Dermis blood vessel endothelial cell (primary cell): ENCODE measurements around the gene VPS37B. TPM values are rescaled to one million over a fixed set of nuclear protein-coding genes. Genes with fewer than 3 reads are reported as not detected.
"Not testable (repeated sequence)": the region's sequence is repeated elsewhere in the genome, so short reads cannot be mapped to it uniquely, and the experiment has no call there.

ENCODE experiments used
- DNase-seq: peaks from one replicate; pipeline ENCODE4 v3.0.0; 2010
- total RNA-seq: library from RNA; depleted of rRNA; stranded (reverse); fragments of >200 nt; gene quantifications from 2 replicates; pipeline ENCODE4 v1.2.3, GENCODE V29; 2014

Gene VPS37B
- total RNA-seq, 1 donor from 2014 or later: 19.6 TPM

DNA sequence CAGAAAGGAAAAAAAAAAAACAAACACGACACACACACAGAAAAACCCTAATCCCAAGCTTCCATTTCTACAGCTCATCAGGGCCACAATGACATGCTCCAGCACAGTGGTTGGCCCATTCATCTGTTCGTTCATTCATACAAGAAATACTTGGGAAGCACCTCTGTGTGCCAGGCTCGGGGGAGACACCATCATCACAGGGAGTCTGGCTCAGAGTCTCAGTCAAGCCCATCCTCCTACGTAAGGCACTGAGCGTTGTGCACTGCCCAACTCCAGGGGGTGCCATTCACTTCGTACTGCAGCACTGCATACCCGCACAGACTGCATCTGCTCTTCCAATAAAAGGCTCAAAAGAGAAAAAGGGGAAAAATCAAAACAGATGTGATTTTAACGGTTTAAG is 15.3 kb downstream of the VPS37B start:
- DNase-seq: peak; percentile 63

DNA sequence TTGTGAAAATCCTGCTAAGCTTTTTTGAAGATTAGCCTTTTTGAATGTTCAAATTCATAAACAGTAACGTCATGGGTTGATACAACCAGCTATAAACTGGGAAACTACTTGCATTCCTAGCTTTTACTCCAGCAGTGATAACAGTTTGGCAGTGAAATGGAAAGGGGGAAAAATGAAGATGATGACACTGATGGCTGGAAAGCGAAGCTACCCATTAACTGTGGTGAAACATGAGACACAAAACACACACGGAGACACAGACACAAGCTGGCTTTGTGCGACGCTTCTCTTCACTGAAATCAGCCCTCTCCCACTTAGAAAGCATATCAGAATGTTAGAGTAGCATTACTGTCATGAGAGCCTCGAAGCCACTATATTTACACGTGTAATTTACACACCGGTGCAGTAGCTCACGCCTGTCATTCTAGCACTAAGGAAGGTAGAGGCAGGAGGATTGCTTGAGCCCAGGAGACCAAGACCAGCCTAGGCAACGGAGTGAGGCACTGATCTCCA is 15.7 kb downstream of the VPS37B start:
- DNase-seq: no peak

DNA sequence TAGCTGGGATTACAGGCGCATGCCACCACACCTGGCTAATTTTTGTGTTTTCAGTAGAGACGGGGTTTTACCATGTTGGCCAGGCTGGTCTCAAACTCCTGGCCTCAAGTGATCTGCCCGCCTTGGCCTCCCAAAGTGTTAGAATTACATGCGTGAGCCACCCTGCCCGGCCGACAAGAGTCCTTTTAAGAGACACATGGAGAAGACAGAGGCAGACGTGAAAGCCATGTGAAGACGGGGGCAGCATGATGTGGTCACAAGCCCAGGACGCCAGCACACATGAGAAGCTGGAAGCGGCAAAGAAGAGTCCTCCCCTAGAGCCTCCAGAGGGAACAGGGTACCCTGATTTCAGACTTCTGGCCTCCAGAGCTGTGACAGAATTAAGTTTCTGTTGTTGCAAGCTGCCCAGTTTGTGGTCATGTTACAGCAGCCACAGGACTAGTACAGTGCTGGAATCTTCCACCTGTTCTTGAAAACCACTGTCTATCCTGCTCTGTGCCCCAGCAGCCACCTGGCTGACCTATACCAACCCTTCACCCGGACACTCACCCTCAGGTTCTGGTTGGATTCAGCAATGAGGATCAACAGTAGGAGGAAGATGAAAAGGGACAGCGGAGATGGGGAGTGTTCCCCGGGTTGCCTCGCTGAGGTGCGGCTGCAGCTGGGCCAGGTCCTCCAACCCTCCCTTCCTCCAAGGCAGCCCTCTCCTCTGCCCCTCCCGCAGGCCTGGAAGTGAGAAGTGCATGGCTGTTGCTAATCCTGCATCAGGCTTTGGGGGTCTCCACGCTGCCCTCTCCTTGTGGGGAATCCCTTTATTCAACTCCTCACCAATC is 16.9 kb downstream of the VPS37B start:
- no peak for DNase-seq

DNA sequence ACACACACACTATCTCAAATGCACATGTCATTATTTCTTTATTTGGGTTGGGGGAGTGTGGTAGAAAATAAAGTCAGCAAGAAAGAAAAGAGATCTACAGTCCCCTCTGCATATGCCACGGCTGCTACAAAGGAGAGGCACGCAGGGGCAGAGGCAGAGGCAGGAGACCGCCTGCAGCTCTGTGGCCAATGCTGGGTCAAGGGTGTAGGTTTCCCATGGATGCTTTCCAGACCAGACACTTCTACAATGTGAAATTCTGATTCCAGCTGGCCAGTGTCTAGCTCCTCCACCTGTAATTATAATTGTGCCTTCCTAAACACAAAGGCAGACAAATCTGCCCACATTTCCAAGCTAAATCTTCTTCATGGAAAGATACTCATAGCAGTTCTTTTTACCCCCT is 19.2 kb downstream of the VPS37B start:
- DNase-seq: no peak

DNA sequence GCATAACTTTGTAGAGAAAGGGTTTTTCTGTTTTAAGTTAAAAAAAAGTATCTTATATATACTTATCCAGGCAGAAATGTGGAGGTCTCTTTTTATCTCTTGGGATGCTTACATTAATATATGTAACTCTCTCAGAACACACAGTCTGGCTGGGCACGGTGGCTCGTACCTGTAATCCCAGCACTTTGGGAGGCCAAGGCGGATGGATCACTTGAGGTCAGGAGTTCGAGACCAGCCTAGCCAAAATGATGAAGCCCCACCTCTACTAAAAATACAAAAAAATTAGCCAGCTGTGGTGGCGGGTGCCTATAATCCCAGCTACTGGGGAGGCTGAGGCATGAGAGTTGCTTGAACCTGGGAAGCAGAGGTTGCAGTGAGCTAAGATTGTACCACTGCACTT is 19.6 kb downstream of the VPS37B start:
- DNase-seq: not testable (repeated sequence)

DNA sequence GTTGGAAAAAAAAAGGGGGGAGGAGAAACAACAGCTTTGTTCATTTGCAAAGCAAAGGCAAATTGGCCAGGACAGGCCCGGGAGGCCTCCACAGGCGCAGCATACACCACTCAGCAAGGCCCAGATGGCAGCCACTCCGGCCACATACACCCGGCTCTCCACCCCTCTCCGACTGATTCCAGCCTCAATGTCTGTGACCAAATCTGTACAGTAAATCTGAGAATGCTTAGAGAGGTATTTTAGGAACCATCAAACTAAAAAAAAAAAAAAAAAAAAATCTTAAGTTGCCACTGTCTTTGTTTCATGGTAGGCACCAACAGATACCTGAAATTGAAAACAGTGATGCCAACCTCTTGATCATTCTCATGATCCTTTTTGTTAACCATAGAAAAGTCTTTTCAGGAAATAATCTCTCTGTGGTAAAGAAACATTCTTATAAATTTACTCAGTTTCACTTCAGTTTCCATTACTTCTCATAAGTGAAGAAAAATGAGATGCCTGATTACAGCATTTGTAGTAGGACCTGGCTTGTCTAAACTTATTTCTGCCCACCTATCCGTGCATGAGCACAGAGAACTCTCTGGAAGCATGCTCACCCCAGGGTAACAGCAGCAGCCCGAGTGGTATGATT is 20.2 kb downstream of the VPS37B start:
- no peak for DNase-seq

DNA sequence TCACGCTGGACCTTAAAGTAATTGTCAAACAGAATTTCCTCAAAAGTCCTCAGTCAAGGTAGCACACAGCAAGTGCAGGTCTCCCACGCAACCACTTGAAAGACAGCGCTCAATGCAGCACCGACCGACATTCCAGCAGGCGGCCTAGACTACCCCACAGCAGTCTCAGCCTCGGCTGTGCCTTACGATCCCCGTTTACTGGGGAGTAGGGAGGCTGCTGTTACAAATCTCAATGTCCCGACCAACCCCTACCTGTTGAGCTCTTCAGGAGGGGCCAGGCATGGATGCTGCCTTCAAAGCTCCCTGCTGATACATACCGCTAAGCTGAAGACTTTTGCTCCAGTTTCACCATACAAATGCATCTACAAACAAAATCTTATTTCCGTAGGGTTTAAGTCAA is 21.8 kb downstream of the VPS37B start:
- DNase-seq: no peak

DNA sequence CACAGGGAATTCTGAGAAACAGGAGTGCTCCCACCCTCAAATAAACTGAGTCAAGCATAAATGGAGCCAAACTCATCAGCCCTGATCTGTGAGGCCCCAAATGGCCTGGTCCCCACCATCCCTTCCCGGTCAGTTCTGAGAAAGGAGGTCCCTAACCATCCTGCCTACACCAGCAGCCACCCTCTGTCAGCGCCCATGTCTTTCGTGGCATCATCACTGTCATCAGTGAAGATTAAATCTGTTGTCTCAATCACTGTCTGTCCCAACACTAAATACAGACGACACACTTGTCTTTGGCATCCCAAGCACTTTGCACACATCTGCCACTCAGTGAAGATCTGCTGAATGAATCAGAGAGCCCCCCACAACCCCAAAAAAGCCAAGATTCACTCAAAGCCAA is 22.4 kb downstream of the VPS37B start:
- no peak for DNase-seq

DNA sequence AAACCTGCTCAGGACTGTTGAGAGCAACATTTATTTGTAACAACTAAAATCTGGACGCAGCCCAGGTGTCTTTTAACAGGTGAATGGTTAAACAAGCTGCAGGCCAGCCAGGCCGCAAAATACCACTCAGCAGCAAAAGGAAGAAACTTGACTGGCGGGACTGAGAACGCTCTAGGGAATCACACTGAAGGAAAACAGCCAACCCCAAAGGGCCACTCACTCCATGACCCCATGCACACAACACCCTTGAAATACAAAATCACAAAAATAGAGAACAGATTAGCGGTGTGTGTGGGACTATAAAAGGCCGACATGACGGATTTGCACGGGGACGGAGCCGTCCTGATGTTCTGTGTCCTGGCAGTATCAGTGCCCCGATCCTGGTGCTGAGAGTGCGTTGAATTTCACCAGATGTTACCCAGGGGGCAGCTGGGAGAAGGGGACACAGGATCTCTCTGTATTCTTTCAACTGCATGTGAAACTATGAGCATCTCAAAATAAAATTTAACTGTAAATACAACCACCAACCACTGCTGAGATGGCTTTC is 23.0 kb downstream of the VPS37B start:
- DNase-seq: no peak

DNA sequence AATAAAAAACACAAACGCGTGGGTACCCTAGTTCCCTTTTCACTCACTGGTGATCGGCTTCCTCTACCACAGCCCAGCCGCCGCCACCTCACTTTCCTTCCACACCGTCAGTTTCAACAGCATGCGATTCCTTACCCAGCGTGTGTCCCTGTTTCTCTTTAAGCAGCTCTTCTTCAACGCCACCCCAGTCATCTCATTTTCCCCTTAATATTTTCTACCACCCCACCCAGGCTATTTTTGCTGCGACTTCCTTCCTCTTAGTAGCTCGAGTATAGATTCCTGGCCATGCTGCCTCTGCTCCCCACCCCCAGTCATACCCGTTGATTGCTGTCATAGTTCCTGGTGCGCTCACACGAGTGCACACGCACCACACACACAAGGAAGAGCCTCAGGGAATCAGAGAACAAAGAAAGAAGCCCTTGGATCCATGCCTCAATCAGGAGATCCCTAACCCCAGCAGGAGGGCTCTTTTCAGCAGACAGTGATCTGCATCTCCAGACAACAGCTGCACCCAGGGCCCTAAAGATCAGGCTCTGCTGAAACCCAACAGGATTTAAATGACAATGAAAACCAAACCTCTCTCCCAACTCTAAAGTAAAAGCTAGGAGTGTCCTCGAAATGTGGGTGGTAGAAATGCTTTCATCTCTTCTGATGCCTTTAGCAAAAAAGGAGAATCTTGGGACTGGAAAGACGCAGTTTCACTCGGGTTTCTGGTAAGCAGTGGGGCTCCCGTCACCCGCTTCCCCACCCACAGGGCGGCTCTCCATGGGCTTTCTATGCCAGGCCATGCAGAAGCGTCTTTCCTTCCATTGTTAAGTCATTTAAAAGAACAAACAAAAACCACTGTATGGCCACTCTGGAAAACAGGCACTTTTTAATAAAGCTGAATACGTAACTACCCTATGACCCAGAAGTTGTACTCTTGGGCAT is 23.8 kb downstream of the VPS37B start:
- DNase-seq: peak; percentile 88

DNA sequence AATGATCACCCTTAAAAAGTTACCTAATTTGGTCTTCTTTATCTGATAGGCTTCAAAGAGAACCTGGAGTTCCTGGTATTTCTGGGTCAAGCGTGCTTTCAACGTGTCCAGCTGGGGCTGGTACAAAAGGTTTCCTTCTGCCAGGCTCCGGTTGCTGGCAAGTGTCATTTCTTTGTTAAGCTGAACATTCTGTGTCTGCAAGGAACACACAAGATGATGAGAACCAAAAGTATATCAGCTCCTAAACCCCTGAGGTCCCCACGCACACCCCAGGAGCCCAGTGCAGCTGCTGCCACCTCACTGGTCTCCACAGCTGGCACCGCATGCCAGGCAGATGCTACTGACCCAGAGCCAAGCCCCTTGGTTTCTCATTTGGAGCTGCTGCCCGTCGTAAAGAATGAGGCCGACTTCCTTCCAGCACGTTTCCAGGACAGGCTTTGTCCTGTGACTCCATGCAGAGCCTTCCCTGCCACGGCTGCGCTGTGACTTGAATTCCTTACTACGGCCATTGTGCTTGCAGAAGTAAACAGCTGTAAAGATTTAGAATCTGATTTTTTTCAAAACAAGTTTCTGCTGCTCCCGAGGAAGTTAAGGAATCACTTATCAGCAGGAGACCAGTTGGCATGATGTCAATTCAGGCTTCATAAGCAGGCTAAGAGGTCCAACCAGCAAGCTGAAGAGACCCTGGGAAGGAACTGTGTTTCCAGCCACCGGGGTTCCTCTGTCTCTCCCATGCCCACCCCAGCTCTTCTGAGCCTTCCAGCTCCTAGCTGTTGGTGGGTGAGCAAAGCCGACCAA is 24.9 kb downstream of the VPS37B start:
- DNase-seq: peak; percentile 80

DNA sequence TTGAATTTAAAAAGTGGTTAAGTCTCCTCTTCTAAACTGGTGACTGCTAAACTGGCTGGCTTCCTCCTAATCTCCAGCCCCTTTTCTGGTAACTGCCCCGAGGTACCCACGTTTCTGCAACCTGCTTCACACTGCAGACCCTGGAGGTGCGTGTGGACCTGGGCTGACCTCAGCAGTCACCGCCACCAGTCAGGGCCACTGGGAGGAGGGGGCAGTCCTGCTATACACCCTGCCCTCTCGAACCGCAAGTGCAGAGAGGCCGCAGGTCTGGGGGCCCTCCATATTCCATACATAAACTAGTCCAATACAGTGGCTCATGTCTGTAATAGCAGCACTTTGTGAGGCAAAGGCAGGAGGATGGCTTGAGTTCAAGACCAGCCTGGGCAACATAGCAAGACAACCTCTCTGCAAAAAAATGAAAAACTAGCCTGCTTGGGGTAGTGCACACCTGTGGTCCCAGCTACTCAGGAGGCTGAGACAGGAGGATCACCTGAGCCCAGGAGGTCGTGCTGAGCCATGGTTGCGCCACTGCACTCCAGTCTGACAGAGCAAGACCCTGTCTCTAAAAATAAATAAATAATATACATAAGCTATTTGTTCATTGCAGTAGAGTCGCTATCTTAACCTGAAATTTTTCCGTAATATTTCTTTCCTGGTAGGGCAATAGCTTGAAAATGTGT is 25.6 kb downstream of the VPS37B start:
- DNase-seq: no peak

DNA sequence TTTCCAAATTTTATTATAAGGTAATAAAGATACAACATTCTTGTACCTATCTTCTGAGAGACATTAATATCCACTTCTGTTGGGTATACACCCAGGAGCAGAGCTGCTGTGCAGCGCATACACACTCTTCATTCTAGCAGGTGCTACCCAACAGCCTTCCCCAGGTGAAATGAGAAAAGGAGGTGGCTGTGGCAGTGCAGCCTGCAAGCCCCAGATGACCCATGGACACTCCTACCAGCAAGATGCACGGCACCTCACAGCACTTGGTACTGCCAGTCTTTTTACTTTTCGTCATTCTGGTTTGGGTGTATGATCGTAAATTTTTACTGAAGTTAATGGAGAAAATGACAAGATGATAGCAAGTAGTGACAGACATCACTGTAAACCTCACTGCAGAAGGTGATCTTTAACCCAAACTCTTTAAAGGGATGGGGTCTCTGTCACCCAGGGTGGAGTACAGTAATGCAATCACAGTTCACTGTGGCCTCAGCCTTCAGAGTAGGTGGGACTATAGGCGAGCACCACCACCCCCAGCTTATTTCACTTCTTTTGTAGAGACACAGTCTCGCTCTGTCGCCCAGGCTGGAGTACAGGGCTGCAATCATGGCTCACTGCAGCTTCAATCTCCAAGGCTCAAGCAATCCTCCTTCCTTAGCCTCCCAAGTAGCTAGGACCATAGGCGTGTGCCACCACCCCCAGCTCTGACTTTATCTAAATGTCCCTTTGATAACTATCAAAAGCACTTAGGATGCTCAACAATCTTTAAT is 26.5 kb downstream of the VPS37B start:
- no peak for DNase-seq

DNA sequence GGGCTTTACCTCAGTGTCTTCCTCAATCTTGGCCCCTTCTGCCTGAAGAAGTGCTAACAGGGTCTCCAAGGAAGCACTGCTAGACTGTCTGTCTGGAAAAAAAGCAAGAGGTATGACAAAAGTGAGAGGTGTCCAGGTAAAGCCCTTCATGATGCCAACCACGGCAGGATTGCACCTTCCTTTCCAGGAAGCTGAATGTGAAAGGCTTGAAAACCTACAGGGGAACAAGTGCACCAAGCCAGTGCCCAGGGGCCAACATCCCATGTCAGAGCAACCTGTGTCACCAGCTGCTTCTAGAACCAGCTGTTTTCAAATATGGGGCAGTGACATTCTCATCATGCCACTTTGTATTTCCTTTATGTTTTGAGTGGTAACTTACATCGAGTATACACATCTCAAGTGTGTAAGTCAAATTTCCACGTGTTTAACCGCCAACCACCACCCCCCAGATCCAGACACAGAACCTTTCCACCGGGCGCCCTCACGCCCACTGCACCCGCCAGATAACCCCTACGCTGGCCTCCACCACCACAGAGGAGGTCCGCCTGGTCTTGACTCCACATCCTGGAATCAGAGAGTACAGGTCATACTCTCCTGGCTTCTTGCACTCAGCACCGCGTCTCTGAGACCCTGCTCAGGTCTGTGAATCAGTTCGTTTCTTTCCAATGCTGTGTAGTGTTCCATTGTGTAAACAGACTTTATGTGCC is 27.3 kb downstream of the VPS37B start:
- DNase-seq: no peak

DNA sequence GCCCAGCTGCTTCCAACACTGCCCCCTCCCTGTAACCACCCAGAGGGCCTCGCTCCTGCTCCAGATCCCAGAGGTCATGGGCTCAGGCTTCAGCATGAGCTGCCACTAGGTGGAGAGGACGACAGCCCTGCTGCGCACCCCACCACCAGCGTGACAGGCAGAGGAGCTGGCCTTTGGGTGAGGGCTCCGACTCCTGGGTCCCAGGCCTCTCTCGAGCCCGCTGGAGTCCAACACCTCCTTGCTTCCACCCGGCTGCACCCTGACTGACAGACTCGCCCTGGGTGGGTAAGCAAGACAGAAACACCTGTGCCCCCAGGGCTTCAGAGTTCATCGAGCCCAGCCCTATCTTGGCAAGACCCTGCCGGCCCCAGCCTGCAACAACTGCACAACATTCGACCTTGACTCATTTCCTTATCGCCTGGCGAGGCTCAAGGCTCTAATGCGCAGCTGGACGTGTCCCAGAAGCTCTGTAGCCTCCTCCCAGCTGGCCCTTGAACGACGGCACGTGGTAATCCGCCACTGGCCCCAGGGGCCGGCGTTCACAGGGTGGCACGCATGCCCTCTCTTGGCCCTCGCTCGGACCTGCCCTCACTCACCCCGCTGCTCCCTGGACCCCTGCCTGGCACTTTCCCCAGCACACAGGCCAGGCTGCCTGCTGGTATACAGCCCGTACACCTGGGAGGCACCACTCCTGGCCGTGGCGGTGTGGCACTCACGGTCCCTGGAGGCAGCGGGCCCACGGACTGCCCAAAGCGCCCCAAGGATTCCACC is 28.0 kb downstream of the VPS37B start:
- DNase-seq: peak; percentile 89

DNA sequence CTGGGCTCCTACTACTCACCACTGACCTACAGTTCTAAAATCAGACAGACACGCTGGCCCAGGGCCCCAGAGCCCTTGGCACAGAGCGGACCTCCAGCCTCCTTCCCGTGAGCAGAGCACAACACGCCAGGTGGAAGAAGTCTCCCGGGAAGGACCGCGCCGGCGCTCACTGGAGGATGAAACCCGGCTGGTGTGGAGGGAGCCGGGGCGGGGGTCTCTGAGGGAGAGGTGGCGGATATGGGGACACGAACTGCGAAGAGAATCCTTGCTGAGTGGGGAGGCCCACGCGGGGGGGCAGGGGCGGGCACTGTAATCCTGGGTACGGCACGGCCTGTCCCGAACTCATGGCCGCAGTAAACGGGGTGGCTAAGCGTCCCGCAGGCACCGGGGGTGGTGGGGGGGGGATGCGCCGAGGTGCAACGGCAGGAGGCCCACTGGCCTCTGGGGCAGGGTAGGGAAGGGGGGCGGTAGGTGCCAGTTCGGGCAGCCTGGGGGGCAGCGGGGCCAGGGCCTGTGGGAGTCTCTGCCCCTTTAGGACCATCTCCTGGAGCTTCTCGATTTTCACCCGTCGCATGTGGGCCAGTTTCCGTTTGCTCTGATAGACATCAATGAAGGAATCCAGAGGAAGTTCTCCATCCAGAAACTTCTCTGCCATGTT is 28.8 kb downstream of the VPS37B start:
- DNase-seq: no peak

DNA sequence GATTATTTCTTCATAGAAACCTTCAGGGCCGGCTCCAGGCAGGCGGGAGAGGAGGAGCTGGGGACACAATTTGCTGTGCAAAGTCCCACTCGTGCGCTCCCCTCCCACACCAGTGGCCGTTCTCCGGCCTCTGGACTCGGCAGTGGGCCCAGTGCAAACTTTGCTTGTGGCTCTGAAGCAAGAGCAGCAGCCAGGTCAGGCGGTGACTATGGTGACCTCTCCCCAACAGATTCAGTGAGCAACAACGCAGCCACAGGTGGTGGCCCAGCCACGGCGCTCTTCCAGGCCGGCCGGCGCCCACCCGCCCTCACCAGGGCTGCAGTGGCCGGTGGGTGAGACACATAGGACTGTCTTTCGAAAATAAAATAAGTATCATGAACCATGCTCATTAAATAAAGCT is 29.5 kb downstream of the VPS37B start:
- no peak for DNase-seq
